ENCODE data around the gene WDR74. TPM values are rescaled to one million over a fixed set of nuclear protein-coding genes. Genes with fewer than 3 reads are reported as not detected.

Gene WDR74
- total and polyA plus RNA-seq, 9 of the 15 experiments (the other 6 are each of a cell fraction or from before 2014, with no cell fraction given), result 32.7 to 210 (median 114) TPM

DNA sequence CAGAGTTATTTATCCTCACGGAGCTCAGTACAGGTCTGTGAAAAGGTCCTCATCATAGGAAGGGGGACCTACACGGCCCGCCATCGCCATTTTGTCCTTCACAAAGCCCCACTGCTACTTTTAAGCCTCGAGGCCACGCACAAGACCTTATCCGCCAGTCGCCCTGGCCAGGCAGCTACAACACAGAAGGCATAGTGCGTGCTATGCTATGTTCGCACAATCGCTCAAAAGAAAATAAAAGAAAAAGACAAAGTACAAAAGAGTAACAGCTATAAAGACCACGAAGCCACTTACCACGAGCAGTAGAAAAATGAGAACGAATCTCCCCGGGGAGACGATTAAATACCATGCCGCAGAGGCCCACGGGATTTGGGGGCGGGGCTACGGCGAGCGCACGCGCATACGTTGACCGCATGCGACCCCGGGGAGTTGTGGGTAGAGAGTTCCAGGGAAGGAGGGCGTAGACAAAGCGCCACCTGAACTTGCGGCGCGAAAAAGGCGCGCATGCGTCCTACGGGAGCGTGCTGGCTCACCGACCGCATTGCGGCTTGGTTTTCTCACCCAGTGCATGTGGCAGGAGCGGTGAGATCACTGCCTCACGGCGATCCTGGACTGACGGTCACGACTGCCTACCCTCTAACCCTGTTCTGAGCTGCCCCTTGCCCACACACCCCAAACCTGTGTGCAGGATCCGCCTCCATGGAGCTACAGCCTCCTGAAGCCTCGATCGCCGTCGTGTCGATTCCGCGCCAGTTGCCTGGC lies 16.4 kb upstream of the WDR74 start (continued):
- TF ChIP-seq ZNF263 (CRISPR knock-in tag; IDR thresholded peaks at IDR 0.05; ENCODE audit: borderline replicate concordance) (peak; percentile 69), ZNF785 (CRISPR knock-in tag; IDR thresholded peaks at IDR 0.05) (no peak), ZFP36 (IDR thresholded peaks at IDR 0.05; ENCODE audit: low read depth, low read length, partially characterized antibody) (no peak), NCOA2 (IDR thresholded peaks at IDR 0.05; ENCODE audit: partially characterized antibody in 2 of 2) (no peak), NFATC3 (IDR thresholded peaks at IDR 0.05) (0 out of 2 replicates have a peak, but pooled peaks have one; percentile 17), CBX1 (IDR thresholded peaks at IDR 0.05; ENCODE audit: low read depth) (peak; percentile 92), ZNF175 (CRISPR knock-in tag; IDR thresholded peaks at IDR 0.05; ENCODE audit: low read depth) (no peak), ZNF583 (CRISPR knock-in tag; IDR thresholded peaks at IDR 0.05) (no peak), RCOR1 (IDR thresholded peaks at IDR 0.05; ENCODE audit: borderline replicate concordance in 1 of 2, low read depth in 2 of 2, low read length in 2 of 2) (0 out of 4 replicates have a peak, but pooled peaks of 1 of the 2 experiments have one; percentile 14), ZNF143 (CRISPR knock-in tag; IDR thresholded peaks at IDR 0.05) (peak; percentile 88), E2F3 (CRISPR knock-in tag; IDR thresholded peaks at IDR 0.05) (peak; percentile 86), MED1 (CRISPR knock-in tag; IDR thresholded peaks at IDR 0.05; ENCODE audit: borderline replicate concordance) (no peak), JUND (IDR thresholded peaks at IDR 0.05; ENCODE audit: borderline replicate concordance, low read depth, low read length) (peak; percentile 83), JUND (tag; IDR thresholded peaks at IDR 0.05; ENCODE audit: borderline replicate concordance, low read depth, low read length) (peak; percentile 86; the same call in 2 of the 3 replicates), STAT5A (IDR thresholded peaks at IDR 0.05; ENCODE audit: borderline replicate concordance, low read length) (no peak), POLR2G (IDR thresholded peaks at IDR 0.05; ENCODE audit: low read depth, low read length) (peak; percentile 98), CTBP1 (IDR thresholded peaks at IDR 0.05; ENCODE audit: borderline replicate concordance) (peak; percentile 84; the same call in 1 of the 2 replicates)
- TF ChIP-seq, protein P1, sequence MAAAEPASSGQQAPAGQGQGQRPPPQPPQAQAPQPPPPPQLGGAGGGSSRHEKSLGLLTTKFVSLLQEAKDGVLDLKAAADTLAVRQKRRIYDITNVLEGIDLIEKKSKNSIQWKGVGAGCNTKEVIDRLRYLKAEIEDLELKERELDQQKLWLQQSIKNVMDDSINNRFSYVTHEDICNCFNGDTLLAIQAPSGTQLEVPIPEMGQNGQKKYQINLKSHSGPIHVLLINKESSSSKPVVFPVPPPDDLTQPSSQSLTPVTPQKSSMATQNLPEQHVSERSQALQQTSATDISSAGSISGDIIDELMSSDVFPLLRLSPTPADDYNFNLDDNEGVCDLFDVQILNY (CRISPR knock-in tag; IDR thresholded peaks at IDR 0.05), result peak; percentile 23; the same call in 1 of the 2 replicates
- TF ChIP-seq, protein P2, sequence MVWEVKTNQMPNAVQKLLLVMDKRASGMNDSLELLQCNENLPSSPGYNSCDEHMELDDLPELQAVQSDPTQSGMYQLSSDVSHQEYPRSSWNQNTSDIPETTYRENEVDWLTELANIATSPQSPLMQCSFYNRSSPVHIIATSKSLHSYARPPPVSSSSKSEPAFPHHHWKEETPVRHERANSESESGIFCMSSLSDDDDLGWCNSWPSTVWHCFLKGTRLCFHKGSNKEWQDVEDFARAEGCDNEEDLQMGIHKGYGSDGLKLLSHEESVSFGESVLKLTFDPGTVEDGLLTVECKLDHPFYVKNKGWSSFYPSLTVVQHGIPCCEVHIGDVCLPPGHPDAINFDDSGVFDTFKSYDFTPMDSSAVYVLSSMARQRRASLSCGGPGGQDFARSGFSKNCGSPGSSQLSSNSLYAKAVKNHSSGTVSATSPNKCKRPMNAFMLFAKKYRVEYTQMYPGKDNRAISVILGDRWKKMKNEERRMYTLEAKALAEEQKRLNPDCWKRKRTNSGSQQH (CRISPR knock-in tag; IDR thresholded peaks at IDR 0.05), result peak; percentile 98
- TF ChIP-seq, protein P3, sequence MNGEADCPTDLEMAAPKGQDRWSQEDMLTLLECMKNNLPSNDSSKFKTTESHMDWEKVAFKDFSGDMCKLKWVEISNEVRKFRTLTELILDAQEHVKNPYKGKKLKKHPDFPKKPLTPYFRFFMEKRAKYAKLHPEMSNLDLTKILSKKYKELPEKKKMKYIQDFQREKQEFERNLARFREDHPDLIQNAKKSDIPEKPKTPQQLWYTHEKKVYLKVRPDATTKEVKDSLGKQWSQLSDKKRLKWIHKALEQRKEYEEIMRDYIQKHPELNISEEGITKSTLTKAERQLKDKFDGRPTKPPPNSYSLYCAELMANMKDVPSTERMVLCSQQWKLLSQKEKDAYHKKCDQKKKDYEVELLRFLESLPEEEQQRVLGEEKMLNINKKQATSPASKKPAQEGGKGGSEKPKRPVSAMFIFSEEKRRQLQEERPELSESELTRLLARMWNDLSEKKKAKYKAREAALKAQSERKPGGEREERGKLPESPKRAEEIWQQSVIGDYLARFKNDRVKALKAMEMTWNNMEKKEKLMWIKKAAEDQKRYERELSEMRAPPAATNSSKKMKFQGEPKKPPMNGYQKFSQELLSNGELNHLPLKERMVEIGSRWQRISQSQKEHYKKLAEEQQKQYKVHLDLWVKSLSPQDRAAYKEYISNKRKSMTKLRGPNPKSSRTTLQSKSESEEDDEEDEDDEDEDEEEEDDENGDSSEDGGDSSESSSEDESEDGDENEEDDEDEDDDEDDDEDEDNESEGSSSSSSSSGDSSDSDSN (IDR thresholded peaks at IDR 0.05; ENCODE audit: borderline replicate concordance in 1 of 2, low read depth in 2 of 2, low read length in 2 of 2), result no peak

Measured in K562 (cell line).